Naive thymus-derived CD8-positive, alpha-beta T cell (primary cell): Measurements from ENCODE around the gene ZBTB17. TPM values are rescaled to one million over a fixed set of nuclear protein-coding genes. Genes with fewer than 3 reads are reported as not detected.

Source experiments
- ATAC-seq, 2 donors: fragments of 150-1000 bp; cut with Tn5 transposase in 1 of 2; sonication (Bioruptor Pico), chemical (Tn5 transposase) in 1 of 2; 1 replicate in 1 of 2; 2 replicates in 1 of 2; pipeline ENCODE4 v1.10.0; 2021; ENCODE audit warnings: mild to moderate bottlenecking in 2 of 2, moderate library complexity in 2 of 2
- POLR2A ChIA-PET: fragments of 350-600 bp; sonication (Branson Sonifier 250); formaldehyde crosslinking; loops from one replicate; lab custom pipeline; 2021; ENCODE audit warnings: antibody characterized with exemption; lab: Charles Lee
- DNase-seq, 10 donors: peaks; one replicate each; pipeline versions ENCODE4 v3.0.0 to v3.0.0-alpha.2; 2020 to 2022
- H3K27ac Mint-ChIP-seq, 10 donors: one replicate each; pipeline ENCODE4 v1.8.0; 2020 to 2022; ENCODE audit warnings: mild to moderate bottlenecking in 10 of 10, mixed read lengths in 10 of 10, moderate library complexity in 4 of 10, inconsistent platforms in 1 of 10
- H3K27me3 Mint-ChIP-seq, 5 donors: one replicate each; pipeline ENCODE4 v1.8.0; 2021 to 2022; ENCODE audit warnings: mixed read lengths in 5 of 5
- H3K36me3 Mint-ChIP-seq, 3 donors: one replicate each; pipeline ENCODE4 v1.8.0; 2020 to 2022; ENCODE audit warnings: mixed read lengths in 3 of 3, mild to moderate bottlenecking in 2 of 3, inconsistent platforms in 1 of 3
- H3K4me1 Mint-ChIP-seq, 4 donors: one replicate each; pipeline ENCODE4 v1.8.0; 2021 to 2022; ENCODE audit warnings: mixed read lengths in 4 of 4
- H3K4me3 Mint-ChIP-seq, 10 donors: one replicate each; pipeline ENCODE4 v1.8.0; 2020 to 2022; ENCODE audit warnings: mild to moderate bottlenecking in 10 of 10, mixed read lengths in 10 of 10, moderate library complexity in 6 of 10, inconsistent platforms in 1 of 10
- H3K9me3 Mint-ChIP-seq, 9 donors: one replicate each; pipeline ENCODE4 v1.8.0; 2020 to 2022; ENCODE audit warnings: mixed read lengths in 9 of 9, mild to moderate bottlenecking in 3 of 9, inconsistent platforms in 1 of 9, moderate library complexity in 1 of 9
- polyA plus RNA-seq, 3 donors: library from polyadenylated mRNA; unstranded; fragments of 300-500 nt; fragmentation: Illumina TruSeq; gene quantifications; one replicate each; pipeline ENCODE4 v1.2.3, GENCODE V29; 2021
- total RNA-seq, 8 experiments: library from RNA in 2 of 8; stranded (reverse) in 2 of 8; gene quantifications; one replicate each; pipeline ENCODE4 v1.2.3 and lab custom pipeline; 2021 to 2026

The ZBTB17 gene
- total and polyA plus RNA-seq, 5 experiments from 2014 or later, result 10.2 to 58.1 (median 23.3) TPM

GRCh38 chr1:15973772-15974171, 2.1 kb downstream of the ZBTB17 start:
- Mint-ChIP-seq H3K27ac (peak overlapping the region in 4 of 10 donors; percentile 28 to 68 (median 42)), H3K27me3 (no peaks in the 10 kb centered on the region), H3K4me3 (peak overlapping the region in 7 of 10 donors; percentile 3 to 60 (median 45)), H3K9me3 (no peaks in the 10 kb centered on the region), H3K4me1 (peaks cover 22 to 51% (median 43%) of the 10 kb centered on the region in 4 donors), H3K36me3 (peaks cover 7 to 32% (median 14%) of the 10 kb centered on the region in 3 donors)
- POLR2A ChIA-PET, result no interaction called here
- DNase-seq (no peak), ATAC-seq (no peak)

DNA sequence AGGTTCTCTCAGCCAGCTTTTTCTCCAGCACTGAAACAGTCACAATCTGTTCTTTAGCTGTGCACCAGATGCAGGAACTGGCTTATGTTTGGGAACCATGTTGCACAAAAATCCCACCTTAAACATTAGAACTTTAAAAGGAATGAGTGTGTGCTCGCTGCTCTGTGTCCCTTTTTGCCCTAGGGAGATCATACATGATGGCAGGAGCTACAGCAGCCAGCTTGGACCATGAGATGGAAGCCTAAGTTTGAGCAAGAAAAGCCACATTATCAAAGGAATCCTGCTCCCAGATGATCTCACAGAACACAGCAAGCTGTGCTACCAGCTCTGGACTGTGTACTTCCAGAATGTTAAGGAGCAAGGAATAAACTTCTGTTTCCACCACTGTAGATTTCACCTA, 3.5 kb downstream of the ZBTB17 start:
- no peak for ATAC-seq
- POLR2A ChIA-PET, result interaction anchor here (0.5 kb wide), 1 partner anchor 139 kb away, joined by 3 read pairs; no protein-coding TSS in a partner anchor
- no peaks in the 10 kb centered on the region for H3K9me3 Mint-ChIP-seq

GRCh38 chr1:15970911-15971310, 5.0 kb downstream of the ZBTB17 start:
- H3K36me3 Mint-ChIP-seq, result peaks cover 7 to 40% (median 17%) of the 10 kb centered on the region in 3 donors
- no peak for DNase-seq
- H3K9me3 Mint-ChIP-seq, result no peaks in the 10 kb centered on the region
- POLR2A ChIA-PET, result no interaction called here
- peak overlapping the region in 1 of 10 donors; percentile 21 for H3K27ac Mint-ChIP-seq
- no peak for ATAC-seq
- H3K4me1 Mint-ChIP-seq, result peaks cover 31 to 67% (median 59%) of the 10 kb centered on the region in 4 donors
- H3K4me3 Mint-ChIP-seq, result no peak overlapping the region
- no peaks in the 10 kb centered on the region for H3K27me3 Mint-ChIP-seq

More for the DNA sequence above, 3.5 kb downstream of the ZBTB17 start:
- Mint-ChIP-seq H3K27me3 (no peaks in the 10 kb centered on the region), H3K4me3 (peak overlapping the region in 1 of 10 donors; percentile 24), H3K27ac (no peak overlapping the region), H3K36me3 (peaks cover 7 to 37% (median 17%) of the 10 kb centered on the region in 3 donors), H3K4me1 (peaks cover 29 to 63% (median 54%) of the 10 kb centered on the region in 4 donors)
- DNase-seq, result no peak

- POLR2A ChIA-PET, result no interaction called here
- Mint-ChIP-seq H3K27me3 (no peaks in the 10 kb centered on the region), H3K4me1 (peaks cover 35 to 70% (median 61%) of the 10 kb centered on the region in 4 donors)
Observed at GRCh38 chr1:15969321-15969880, 6.5 kb downstream of the ZBTB17 start.

DNA sequence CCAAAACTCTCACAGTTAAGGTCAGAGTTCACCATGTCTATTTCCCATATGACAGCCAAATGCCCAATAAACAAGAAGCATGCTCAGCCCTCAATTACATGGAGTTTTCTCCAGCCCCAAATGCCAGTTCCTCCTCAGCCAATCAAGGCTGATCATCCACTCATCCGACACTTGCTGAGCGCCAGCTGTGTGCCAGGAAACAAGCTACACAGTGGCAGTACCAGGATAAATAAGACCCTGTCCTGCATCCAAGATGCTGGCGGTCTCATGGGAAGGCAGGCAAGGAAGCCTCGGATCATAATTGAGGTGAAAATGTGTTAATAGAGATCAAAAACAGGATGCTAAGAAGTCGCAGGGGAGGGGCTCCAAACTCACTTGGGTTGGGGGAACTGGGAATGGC, 7.7 kb downstream of the ZBTB17 start:
- Mint-ChIP-seq H3K4me1 (peaks cover 36 to 73% (median 64%) of the 10 kb centered on the region in 4 donors), H3K9me3 (no peaks in the 10 kb centered on the region), H3K27ac (peak overlapping the region in 4 of 10 donors; percentile 19 to 83 (median 48)), H3K4me3 (peak overlapping the region in 1 of 10 donors; percentile 8), H3K36me3 (peaks cover 7 to 52% (median 20%) of the 10 kb centered on the region in 3 donors), H3K27me3 (no peaks in the 10 kb centered on the region)
- ATAC-seq, result no peak
- DNase-seq, result no peak
- POLR2A ChIA-PET, result no interaction called here

More at GRCh38 chr1:15969321-15969880, 6.5 kb downstream of the ZBTB17 start:
- Mint-ChIP-seq H3K36me3 (peaks cover 7 to 48% (median 20%) of the 10 kb centered on the region in 3 donors), H3K9me3 (no peaks in the 10 kb centered on the region), H3K4me3 (no peak overlapping the region), H3K27ac (no peak overlapping the region)
- DNase-seq (no peak), ATAC-seq (no peak)

- H3K9me3 Mint-ChIP-seq, result no peaks in the 10 kb centered on the region
- H3K4me3 Mint-ChIP-seq, result peak overlapping the region in 5 of 10 donors; percentile 18 to 69 (median 46)
Observed at GRCh38 chr1:15966956-15967344, 9.0 kb downstream of the ZBTB17 start.

GRCh38 chr1:15966081-15966955, 9.6 kb downstream of the ZBTB17 start:
- no peaks in the 10 kb centered on the region for H3K27me3 Mint-ChIP-seq
- POLR2A ChIA-PET, result interaction anchor here (0.6 to 1.0 kb wide), 2 partner anchors 9 to 121 kb away, joined by 3 read pairs; no protein-coding TSS in a partner anchor
- peaks cover 32 to 74% (median 57%) of the 10 kb centered on the region in 4 donors for H3K4me1 Mint-ChIP-seq
- peaks cover 0 to 51% (median 10%) of the 10 kb centered on the region in 3 donors for H3K36me3 Mint-ChIP-seq
- peak overlapping the region; percentile 34 to 84 (median 78) for H3K4me3 Mint-ChIP-seq
- peak; percentile 76 to 77 for ATAC-seq
- no peaks in the 10 kb centered on the region for H3K9me3 Mint-ChIP-seq
- peak overlapping the region; percentile 49 to 91 (median 83) for H3K27ac Mint-ChIP-seq
- DNase-seq, result peak in 6 of 10 donors; percentile 16 to 54 (median 33)

More at GRCh38 chr1:15966956-15967344, 9.0 kb downstream of the ZBTB17 start:
- DNase-seq (no peak), ATAC-seq (no peak)
- Mint-ChIP-seq H3K36me3 (peaks cover under 1 to 48% (median 12%) of the 10 kb centered on the region in 3 donors), H3K27me3 (no peaks in the 10 kb centered on the region), H3K4me1 (peaks cover 31 to 72% (median 57%) of the 10 kb centered on the region in 4 donors), H3K27ac (peak overlapping the region in 6 of 10 donors; percentile 20 to 87 (median 67))
- POLR2A ChIA-PET, result no interaction called here

DNA sequence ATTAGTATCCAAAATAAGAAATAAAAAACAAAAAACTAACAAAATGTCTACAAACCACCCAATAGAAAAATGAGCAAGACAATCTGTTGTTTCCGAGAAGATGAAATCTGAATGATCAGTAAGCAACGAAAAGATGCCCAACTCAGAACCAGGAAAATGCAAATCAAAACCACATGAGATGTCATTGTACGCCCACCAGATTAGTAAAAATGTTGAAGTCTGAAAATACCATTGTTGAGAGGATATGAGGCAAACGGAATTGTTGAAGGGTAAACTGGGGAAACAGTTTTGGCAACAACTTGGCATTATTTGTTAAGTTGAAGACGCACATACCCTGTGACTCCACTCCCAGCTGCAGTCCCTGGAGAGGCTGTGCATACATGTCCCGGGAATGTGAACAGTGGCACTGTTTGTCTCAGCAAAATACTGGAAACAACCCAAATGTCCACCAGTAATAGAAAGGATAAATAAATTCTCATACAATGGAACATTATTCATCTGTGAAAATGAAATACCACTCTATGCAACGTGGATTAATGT, 10.6 kb downstream of the ZBTB17 start:
- Mint-ChIP-seq H3K4me3 (peak overlapping the region in 9 of 10 donors; percentile 66 to 84 (median 79)), H3K27me3 (no peaks in the 10 kb centered on the region), H3K36me3 (peaks cover 0 to 51% (median 10%) of the 10 kb centered on the region in 3 donors), H3K27ac (peak overlapping the region; percentile 54 to 91 (median 83)), H3K9me3 (no peaks in the 10 kb centered on the region), H3K4me1 (peaks cover 35 to 83% (median 60%) of the 10 kb centered on the region in 4 donors)
- DNase-seq (no peak), ATAC-seq (peak; percentile 20 to 26)
- POLR2A ChIA-PET, result interaction anchor here (0.7 to 1.0 kb wide), 2 partner anchors 8 to 265 kb away, joined by 3 to 6 read pairs; no protein-coding TSS in a partner anchor

DNA sequence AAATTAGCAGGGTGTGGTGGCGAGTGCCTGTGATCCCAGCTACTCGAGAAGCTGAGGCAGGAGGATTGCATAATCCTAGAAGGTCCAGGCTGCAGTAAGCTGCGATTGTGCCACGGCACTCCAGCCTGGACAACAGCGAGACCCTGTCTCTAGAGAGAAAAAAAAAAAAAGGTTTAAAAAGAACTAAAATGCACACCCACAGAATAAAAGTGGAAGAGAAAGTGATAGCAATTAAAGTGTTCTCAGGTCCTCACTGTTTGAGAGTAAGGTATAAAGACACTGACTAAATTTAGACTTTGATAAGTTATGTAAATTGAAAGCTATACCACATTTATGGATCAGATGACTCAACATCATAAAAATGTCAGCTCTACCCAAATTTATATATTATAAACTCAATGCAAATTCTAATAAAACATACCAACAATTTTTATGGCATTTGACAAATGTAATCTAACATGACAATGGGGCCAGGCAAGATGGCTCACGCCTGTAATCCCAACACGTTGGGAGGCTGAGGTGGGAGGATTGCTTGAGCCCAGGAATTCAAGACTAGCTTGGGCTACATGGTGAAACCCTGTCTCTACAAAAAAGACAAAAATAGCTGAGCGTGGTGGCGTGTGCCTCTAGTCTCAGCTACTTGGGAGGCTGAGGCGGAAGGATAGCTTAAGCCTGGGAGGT, 11.8 kb downstream of the ZBTB17 start:
- DNase-seq, result no peak
- POLR2A ChIA-PET, result interaction anchor here (0.7 to 1.0 kb wide), 2 partner anchors 12 to 266 kb away, joined by 6 read pairs; partner anchors contain the start of gene ZBTB17
- Mint-ChIP-seq H3K27me3 (no peaks in the 10 kb centered on the region), H3K27ac (peak overlapping the region in 9 of 10 donors; percentile 28 to 87 (median 65)), H3K4me3 (peak overlapping the region in 6 of 10 donors; percentile 15 to 63 (median 32)), H3K9me3 (no peaks in the 10 kb centered on the region), H3K4me1 (peaks cover 38 to 87% (median 65%) of the 10 kb centered on the region in 4 donors), H3K36me3 (peaks cover 0 to 43% (median 6%) of the 10 kb centered on the region in 3 donors)
- ATAC-seq, result no peak

DNA sequence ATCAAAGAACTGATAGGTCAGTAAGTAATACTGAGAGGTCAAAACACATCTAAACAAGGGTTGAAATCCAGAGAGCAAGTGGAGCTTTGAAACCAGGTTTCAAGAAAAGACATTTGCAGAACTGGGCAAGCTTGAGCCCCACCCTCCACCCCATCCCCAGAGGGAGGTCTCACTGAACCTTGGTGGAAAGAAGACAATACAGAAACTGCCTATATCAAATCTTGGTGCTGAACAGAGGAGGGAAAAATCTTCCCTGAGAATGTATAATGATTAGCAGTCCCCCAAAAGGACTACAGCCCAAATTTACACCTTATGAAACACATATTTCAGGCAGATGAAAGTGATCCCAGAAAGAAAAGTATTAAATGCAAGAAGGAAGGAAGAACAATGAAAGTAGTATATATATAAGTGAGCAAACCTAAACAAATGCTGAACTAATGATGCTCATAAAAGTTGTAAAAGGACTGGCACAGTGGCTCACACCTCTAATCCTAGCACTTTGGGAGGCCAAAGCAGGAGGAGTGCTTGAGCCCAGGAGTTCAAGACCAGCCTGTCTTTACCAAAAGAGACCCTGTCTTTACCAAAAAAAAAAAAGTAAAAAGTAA, 12.4 kb downstream of the ZBTB17 start:
- Mint-ChIP-seq H3K27ac (peak overlapping the region in 7 of 10 donors; percentile 6 to 87 (median 50)), H3K4me3 (peak overlapping the region in 2 of 10 donors; percentile 24 to 61), H3K36me3 (peaks cover 0 to 44% (median 6%) of the 10 kb centered on the region in 3 donors), H3K27me3 (no peaks in the 10 kb centered on the region), H3K9me3 (no peaks in the 10 kb centered on the region), H3K4me1 (peaks cover 40 to 92% (median 67%) of the 10 kb centered on the region in 4 donors)
- DNase-seq, result no peak
- POLR2A ChIA-PET, result no interaction called here
- ATAC-seq, result no peak

DNA sequence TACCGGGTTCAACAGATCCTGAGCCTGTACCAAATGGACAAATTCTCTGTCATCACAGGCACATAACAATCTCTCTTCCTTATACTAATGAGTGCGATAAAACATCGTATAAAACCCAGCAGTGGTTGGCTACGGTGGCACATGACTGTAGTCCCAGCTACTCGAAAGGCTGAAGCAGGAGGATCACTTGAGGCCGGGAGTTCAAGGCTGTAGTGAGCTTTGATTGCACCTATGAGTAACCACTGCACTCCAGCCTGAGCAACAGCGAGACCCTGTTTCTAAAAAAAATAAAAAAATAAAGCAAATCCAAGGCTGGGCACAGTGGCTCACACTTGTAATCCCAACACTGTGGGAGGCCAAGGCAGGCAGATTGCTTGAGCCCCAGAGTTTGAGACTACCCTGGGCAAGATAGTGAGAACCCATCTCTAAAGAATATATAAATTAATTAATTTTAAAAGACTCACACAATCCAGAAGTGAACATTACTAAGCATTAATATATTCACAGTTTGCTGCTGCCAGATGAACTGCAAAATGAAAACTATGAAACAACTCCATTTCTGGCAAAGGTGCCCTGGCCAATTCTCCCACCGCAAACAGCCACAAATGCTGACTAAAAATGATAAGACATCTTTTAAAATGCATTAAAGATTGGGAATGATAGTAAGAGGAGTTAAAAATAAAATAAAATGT, 13.1 kb downstream of the ZBTB17 start:
- Mint-ChIP-seq H3K4me3 (no peak overlapping the region), H3K36me3 (peaks cover 0 to 45% (median 3%) of the 10 kb centered on the region in 3 donors), H3K9me3 (no peaks in the 10 kb centered on the region), H3K27me3 (no peaks in the 10 kb centered on the region), H3K27ac (peak overlapping the region in 5 of 10 donors; percentile 22 to 87 (median 36)), H3K4me1 (peaks cover 39 to 91% (median 67%) of the 10 kb centered on the region in 4 donors)
- POLR2A ChIA-PET, result no interaction called here
- ATAC-seq, result no peak
- no peak for DNase-seq
